Right atrium auricular region (tissue), 2 donors: ENCODE results near the gene SERPINA4. TPM values are rescaled to one million over a fixed set of nuclear protein-coding genes. Genes with fewer than 3 reads are reported as not detected.
A peak's percentile ranks its signal among the peaks of the same experiment; 100 is the strongest.

Source experiments
- DNase-seq: peaks from one replicate; pipeline ENCODE4 v3.0.0-alpha.2; 2019; ENCODE audit warnings: low spot score
- H3K27ac ChIP-seq, 2 donors: fragments of 200-600 bp; sonication (generic); 1 replicate in 1 of 2; 2 replicates in 1 of 2; pipeline ENCODE4 v1.5.1; 2016 to 2019
- H3K27me3 ChIP-seq, 2 donors: fragments of 200-600 bp; sonication (generic); one replicate each; pipeline versions ENCODE4 v1.5.1 to v1.6.0; 2017 to 2019
- H3K36me3 ChIP-seq: fragments of 200-600 bp; sonication (generic); one replicate; pipeline ENCODE4 v1.5.1; 2016
- H3K4me1 ChIP-seq, 2 donors: fragments of 200-600 bp; sonication (generic); one replicate each; pipeline versions ENCODE4 v1.5.1 to v1.6.0; 2017 to 2019
- H3K4me3 ChIP-seq, 2 donors: fragments of 200-600 bp; sonication (generic); 1 replicate in 1 of 2; 2 replicates in 1 of 2; pipeline ENCODE4 v1.5.1; 2017 to 2019; ENCODE audit warnings: mild to moderate bottlenecking in 1 of 2, moderate library complexity in 1 of 2
- H3K9me3 ChIP-seq, 2 donors: fragments of 200-600 bp; sonication (generic); one replicate each; pipeline ENCODE4 v1.5.1; 2019
- total RNA-seq, 2 donors: library from RNA; depleted of rRNA; stranded (reverse); fragments of >200 nt; gene quantifications; one replicate each; pipeline ENCODE4 v1.1.0, GENCODE V29; 2016
- TF ChIP-seq, protein P1 (sequence below), 2 donors: fragments of 200-600 bp; sonication (generic); IDR thresholded peaks; one replicate each; pipeline ENCODE4 v1.5.1; 2019; ENCODE audit warnings: antibody characterized with exemption in 2 of 2

The SERPINA4 gene
- total RNA-seq, 2 donors from 2014 or later, result not detected

GRCh38 chr14:94517641-94518257 is 43.5 kb upstream of the SERPINA4 start:
- peak; percentile 59 for DNase-seq
- no peak overlapping the region for H3K4me3 ChIP-seq
- H3K27ac ChIP-seq, result no peak overlapping the region
- no peaks in the 10 kb centered on the region for H3K27me3 ChIP-seq
- H3K9me3 ChIP-seq, result no peaks in the 10 kb centered on the region
- no peaks in the 10 kb centered on the region for H3K4me1 ChIP-seq
- H3K36me3 ChIP-seq, result no peaks in the 10 kb centered on the region
- TF ChIP-seq, protein P1, sequence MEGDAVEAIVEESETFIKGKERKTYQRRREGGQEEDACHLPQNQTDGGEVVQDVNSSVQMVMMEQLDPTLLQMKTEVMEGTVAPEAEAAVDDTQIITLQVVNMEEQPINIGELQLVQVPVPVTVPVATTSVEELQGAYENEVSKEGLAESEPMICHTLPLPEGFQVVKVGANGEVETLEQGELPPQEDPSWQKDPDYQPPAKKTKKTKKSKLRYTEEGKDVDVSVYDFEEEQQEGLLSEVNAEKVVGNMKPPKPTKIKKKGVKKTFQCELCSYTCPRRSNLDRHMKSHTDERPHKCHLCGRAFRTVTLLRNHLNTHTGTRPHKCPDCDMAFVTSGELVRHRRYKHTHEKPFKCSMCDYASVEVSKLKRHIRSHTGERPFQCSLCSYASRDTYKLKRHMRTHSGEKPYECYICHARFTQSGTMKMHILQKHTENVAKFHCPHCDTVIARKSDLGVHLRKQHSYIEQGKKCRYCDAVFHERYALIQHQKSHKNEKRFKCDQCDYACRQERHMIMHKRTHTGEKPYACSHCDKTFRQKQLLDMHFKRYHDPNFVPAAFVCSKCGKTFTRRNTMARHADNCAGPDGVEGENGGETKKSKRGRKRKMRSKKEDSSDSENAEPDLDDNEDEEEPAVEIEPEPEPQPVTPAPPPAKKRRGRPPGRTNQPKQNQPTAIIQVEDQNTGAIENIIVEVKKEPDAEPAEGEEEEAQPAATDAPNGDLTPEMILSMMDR (IDR thresholded peaks at IDR 0.05), result no peak

- TF ChIP-seq, protein P1 (IDR thresholded peaks at IDR 0.05), result no peak
- Histone ChIP-seq H3K27me3 (no peaks in the 10 kb centered on the region), H3K9me3 (peaks cover 0 to 2% of the 10 kb centered on the region in 2 donors), H3K36me3 (no peaks in the 10 kb centered on the region), H3K4me3 (no peak overlapping the region), H3K4me1 (no peaks in the 10 kb centered on the region), H3K27ac (no peak overlapping the region)
- DNase-seq, result peak; percentile 38
Observed at GRCh38 chr14:94521375-94522114, 39.7 kb upstream of the SERPINA4 start.

DNA sequence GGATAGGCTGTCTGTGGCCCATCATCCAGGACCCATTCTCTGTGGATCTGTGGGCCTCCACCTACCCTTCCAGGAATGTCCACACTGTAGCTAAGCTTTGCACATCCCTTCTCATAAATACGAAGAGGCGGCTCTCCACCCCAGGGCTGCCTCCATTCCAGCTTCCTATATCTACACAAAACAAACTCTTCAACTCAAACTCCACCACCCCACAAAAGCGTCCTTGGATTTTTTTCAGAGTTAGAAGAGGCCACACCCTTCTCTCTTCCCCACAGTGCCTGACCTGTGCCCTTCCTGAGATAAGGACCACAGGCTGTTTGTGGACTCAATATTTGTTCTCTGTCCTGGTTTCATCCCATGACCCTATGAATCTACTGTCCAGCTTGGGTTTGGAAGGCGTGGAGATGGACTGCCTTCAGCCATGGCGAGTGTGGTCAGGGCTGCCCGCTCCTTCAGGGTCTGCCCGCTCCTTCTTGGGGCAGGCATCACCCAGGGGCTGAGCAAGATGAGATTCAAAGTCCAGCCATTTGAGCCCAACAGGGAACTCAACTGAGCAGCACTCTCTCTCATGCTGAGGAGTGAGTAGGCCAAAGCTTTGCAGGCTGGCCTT is 39.0 kb upstream of the SERPINA4 start:
- TF ChIP-seq, protein P1 (IDR thresholded peaks at IDR 0.05), result no peak
- no peaks in the 10 kb centered on the region for H3K27me3 ChIP-seq
- peak; percentile 40 for DNase-seq

GRCh38 chr14:94523265-94523664 is 38.0 kb upstream of the SERPINA4 start:
- TF ChIP-seq, protein P1 (IDR thresholded peaks at IDR 0.05), result no peak
- no peaks in the 10 kb centered on the region for H3K4me1 ChIP-seq
- no peak overlapping the region for H3K4me3 ChIP-seq
- peak; percentile 23 for DNase-seq
- H3K36me3 ChIP-seq, result no peaks in the 10 kb centered on the region
- H3K9me3 ChIP-seq, result peaks cover 0 to 5% of the 10 kb centered on the region in 2 donors
- H3K27ac ChIP-seq, result no peak overlapping the region
- H3K27me3 ChIP-seq, result no peaks in the 10 kb centered on the region

More for the DNA sequence above, 39.0 kb upstream of the SERPINA4 start:
- peaks cover 0 to 5% of the 10 kb centered on the region in 2 donors for H3K9me3 ChIP-seq
- H3K36me3 ChIP-seq, result no peaks in the 10 kb centered on the region
- no peaks in the 10 kb centered on the region for H3K4me1 ChIP-seq
- H3K27ac ChIP-seq, result no peak overlapping the region
- H3K4me3 ChIP-seq, result no peak overlapping the region

- no peak overlapping the region for H3K4me3 ChIP-seq
- peaks cover 0 to 5% of the 10 kb centered on the region in 2 donors for H3K9me3 ChIP-seq
Observed at GRCh38 chr14:94524093-94524492, 37.1 kb upstream of the SERPINA4 start.

More at GRCh38 chr14:94524093-94524492, 37.1 kb upstream of the SERPINA4 start:
- H3K36me3 ChIP-seq, result no peaks in the 10 kb centered on the region
- H3K27me3 ChIP-seq, result no peaks in the 10 kb centered on the region
- TF ChIP-seq, protein P1 (IDR thresholded peaks at IDR 0.05), result no peak
- no peak for DNase-seq
- H3K4me1 ChIP-seq, result no peaks in the 10 kb centered on the region
- H3K27ac ChIP-seq, result no peak overlapping the region
